ENCODE results near the gene UQCRH.
A peak's percentile ranks its signal among the peaks of the same experiment; 100 is the strongest.
"Not testable (repeated sequence)": the region's sequence is repeated elsewhere in the genome, so short reads cannot be mapped to it uniquely, and the experiment has no call there.

Gene UQCRH

DNA sequence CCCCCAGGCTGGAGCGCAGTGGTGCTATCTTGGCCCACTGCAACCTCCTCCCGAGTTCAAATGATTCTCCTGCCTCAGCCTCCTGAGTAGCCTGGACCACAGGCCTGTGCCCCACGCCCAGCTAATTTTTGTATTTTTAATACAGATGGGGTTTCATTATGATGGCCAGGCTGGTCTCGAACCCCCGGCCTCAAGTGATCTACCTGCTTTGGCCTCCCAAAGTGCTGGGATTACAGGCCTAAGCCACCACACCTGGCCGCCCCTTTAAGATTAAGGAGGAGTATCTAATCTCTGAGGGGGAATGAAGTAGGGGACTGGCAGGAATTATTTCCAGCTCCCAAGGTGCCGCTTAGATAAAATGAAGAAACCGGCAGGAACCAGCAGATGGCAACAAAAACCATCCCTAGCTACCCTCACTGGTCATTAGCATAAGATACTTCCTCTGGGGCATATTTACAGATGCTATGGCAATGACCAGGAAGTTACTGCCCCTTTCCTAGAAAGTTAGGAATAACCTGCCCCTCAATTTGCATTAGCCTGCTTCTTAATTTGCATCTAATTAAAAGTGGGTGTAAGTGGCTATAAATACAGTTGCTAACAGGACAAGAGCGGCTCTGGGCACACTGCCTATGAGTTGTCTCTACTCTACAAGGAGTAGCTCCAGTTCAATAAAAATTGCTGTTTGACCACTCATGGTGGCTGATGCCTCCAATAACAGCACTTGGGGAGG lies 30.0 kb downstream of the UQCRH start:
- DNase-seq (ENCODE audit: low spot score), result peak; percentile 41

DNA sequence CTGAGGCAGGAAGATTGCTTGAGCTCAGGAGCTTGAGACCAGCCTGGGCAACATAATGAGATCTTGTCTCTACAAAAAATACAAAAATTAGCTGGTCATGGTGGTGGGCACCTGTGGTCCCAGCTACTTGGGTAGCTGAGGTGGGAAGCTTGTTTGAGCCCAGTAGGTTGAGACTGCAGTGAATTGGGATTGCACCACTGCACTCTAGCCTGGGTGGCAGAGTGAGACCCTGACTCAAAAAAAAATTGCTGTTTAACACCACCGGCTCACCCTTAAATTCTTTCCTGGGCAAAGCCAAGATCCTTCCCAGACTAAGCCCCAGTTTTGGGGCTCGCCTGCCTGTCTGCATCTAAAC lies 30.5 kb downstream of the UQCRH start:
- no peak for DNase-seq (ENCODE audit: low spot score)

DNA sequence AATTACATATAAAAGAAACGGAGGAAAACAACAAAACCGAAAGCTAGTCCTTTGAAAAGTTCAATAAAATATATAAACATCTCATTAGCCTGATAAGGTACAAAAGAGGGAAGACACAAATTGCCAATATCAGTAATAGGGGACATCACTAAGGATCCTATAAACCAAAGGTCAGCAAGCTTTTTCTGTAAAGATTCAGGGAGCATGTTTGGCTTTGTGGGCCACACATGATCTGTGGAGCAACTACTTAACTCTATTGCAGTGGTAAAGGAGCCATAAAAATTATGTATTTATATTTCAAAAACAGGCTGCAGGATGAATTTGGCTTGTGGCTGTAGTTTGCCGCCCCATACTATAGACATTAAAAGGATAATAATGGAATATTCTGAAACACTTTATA lies 31.6 kb downstream of the UQCRH start:
- DNase-seq (ENCODE audit: low spot score), result no peak

DNA sequence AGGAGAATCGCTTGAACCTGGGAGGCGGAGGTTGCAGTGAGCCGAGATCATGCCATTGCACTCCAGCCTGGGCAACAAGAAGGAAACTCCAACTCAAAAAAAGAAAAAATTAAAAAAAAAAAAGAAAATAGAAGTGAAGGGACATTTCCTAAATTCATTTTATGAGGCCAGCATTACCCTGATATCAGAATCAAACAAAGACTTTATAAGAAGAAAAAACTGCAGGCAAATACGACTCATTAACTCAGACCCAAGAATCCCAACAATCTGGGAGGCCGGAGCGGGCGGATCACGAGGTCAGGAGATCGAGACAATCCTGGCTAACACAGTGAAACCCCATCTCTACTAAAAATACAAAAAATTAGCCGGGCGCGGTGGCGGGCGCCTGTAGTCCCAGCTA lies 33.9 kb downstream of the UQCRH start:
- DNase-seq (ENCODE audit: low spot score), result not testable (repeated sequence)

DNA sequence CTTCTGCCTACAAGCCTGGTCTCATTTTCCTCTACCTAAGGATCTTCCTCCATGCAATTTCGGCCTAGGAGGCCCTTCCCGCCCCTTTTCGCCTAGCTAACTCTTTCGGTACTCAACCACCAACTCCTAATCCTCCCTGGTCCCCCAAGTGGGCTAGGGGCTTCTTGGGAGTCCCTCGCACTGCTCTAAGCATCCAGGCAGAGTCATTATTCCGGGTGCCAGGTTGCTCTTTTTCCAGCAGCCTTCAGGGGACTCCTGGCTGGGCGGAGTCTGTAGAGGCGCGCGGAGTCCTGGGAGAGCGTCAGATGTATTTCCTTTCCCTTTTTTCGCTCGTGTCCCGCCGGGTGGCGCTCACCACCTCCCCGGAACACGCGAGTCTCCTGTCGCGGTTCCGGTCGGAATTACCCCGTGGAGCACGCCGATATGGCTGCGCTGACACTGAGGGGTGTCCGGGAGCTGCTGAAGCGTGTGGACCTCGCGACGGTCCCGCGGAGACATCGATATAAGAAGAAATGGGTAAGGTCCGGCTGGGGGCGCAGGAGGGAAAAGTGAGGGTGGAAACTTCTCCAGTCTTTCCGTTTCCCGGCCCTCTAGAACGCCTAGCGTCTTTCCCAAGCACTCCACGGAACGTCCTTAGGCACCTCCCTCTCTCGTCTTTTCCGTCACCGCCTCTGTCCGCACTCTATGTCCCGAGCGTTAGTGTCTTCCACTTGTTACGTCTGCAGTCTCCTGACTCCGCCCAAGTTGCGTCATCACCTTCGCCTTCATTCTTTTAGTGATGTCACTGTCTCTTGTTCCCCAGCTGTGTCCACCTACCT lies 37.1 kb downstream of the UQCRH start, which contains the start of gene NSUN4:
TSS of gene NSUN4 (plus strand) at position 404 of the 818 bp plus-strand sequence. CDS start at position 424, 20 bp downstream.
- peak; percentile 87 for DNase-seq (ENCODE audit: low spot score)

DNA sequence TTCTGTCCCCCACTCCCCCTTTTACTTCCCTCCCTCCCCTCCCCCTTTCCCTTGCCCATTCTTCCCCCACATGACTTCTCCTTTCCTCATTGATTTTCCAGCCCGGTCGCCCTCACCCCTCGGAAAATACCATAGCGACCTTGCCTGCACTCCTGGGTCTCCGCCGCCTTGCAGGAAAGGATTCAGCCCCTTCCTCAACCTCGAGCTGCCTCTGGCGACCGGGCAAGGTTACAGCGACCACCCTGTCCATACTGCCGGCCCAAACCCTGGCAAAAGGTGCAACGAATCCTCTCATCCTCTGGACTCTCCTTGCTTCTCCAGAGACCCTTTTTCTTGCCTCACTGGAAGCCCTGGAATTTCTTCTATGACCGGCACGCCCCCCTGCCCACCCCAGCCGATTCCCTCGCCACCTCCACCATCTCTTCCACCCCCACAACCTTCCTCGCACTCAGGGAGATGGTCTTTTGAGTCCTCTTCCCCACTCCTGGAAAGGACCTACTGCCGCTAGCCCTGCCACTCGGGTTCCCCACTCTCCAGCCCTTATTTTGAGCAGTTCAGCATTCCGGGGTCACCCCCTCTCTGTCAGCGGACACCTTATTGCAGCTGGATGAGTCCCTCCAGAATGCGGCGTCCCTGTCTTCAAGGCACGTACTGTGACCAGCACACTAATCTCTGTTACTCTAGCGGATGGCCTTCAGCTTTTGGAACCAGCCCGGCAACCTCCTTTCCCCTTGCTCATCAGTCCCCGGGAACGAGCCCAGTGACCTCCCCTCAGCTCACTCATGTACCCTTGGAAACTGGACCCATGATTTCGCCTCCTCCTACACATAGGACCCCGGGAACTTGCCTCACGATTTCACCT lies 38.0 kb downstream of the UQCRH start:
- no peak for DNase-seq (ENCODE audit: low spot score)

DNA sequence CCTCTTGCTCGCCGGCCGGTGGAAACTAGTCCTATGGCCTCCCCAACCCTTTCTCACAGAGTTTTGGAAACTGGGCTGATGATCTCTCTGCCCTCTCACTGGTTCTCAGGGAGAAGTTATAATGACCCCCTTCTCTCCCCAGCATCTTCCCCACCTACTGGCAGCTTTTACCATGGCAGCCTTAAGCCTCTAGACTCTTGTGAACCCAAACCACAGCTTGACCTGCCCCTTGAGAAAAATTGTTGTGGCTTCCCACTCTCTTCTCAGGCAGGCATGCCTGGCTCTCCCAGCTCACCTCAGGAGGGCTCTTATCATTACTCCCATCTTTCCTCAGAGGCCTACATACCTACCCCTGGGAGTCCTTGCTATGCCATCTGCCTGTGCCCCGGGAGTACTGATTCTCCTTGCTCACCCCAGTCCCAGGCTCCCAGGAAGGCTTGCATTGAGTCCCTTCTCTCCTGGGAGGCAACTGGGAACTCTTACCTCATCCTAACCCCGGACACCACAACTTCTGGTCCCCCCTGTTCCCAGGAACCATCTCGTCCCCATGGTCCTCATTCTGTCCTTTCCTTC lies 38.7 kb downstream of the UQCRH start:
- no peak for DNase-seq (ENCODE audit: low spot score)

DNA sequence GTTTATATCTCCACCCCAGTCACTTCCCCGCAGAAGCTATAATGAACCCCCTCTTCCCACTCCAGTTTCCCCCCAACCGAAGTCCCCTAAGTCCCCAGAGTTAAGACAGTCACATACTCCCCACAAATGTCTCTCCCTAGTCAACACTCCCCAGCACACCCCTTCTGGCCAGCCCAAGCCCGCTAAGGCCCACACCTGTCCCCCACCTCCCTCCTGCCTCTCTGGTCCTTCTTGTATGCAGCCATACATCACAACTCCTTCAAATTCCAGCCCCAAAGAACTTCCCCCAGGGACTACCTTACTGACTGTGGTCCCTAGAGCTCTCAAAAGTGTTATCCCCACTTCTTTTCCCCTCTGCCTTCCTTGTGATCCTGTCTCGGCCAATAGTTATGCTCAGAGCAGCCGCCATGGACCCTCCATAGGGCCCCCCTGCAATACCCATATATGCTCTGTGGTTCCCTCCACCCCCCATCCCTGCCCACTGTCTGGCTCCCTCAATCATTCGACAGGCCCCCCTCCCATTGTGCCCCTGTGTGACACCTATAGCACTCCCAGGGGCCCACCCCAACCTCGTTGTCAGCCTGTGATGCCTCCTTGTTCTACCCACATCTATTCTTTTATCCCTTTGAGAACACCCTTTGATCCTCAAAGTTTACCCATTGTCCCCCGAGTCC lies 39.3 kb downstream of the UQCRH start:
- no peak for DNase-seq (ENCODE audit: low spot score)

DNA sequence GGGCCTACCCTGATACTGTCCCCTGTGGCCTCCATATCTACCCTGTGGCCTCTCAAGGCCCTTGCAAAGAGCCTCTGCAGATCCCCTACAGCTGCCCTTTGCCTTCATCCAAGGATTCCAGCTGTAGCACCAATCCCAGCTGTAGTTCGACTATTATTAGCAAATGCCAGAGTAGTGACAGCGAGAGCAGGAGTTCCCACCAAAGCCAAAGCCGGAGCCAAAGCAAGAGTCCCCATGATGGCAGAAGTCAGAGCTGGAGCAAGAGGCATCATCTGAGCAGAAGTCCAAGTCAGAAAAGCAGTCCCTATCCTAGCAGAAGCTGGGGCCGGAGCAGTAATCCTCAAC lies 39.8 kb downstream of the UQCRH start:
- DNase-seq (ENCODE audit: low spot score), result no peak

DNA sequence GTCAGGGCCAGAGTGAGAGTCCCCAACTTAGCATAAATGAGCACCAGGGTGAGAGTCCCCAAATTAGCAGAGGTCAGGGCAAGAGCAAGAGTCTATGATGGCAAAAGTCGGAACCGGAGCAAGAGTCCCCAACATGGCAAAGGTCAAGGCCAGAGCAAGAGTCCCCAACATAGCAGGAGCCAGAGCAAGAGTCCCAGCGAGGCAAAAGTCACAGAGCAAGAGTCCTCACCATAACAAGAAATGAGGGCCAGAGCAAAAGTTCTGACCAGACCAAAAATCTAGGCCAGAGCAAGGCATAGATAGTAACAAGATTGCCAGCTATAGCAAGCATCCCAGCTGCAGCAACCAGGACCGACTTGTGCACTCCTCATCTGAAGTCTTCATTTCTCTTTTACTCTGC lies 40.2 kb downstream of the UQCRH start:
- DNase-seq (ENCODE audit: low spot score), result no peak

DNA sequence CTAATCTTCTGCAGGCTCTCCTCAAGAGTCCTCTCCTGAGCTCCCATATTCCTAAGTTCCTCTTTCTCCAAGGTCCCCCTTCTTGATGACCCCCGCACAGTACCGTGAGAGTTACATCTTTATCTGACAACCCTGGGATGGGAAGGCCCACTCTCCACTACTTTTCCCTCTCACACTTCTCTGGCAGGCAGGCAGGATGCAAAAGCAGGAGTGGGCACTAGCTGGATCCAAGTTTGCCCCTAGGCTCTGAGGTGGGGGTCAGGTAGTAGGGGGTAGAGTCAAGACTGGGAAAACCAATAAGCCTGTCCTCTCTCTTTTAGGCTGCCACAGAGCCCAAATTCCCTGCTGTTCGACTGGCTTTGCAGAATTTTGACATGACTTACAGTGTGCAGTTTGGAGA lies 41.0 kb downstream of the UQCRH start:
- no peak for DNase-seq (ENCODE audit: low spot score)

DNA sequence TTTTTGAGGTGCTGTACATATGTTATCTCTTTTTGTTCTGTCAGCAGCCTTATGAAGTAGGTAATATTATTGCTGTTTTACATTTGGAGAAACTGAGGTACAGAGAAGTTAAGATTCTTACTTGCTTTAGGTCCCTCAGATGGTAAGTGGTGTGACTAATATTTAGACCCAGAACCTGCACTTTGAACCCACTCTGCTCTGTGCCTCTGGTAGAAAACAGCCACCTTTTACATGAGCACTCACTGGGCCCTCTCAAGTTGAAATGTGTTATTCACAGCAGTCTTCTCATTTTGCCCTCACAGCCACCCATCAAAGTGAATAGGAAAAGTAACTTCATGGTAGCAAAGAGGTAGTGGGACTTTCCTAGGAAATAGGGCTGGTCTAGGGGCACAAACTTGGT lies 41.8 kb downstream of the UQCRH start:
- DNase-seq (ENCODE audit: low spot score), result no peak

DNA sequence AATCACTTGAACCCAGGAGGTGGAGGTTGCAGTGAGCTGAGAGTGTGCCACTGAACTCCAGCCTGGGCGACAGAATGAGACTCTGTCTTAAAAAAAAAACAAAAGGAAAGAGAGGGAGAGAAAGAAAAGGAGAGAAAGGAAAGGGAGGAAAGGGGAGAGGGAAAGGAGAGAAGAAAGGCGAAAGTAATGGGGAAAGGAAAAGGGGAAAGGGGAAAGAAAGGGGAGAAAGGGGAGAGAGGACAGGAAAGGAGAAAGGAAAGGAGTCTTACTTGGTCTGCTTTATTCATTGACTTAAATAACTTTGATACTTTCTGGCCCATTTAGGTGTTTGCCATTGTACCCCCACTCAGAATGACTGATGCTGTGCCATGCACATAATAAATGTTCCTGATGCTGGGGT lies 48.9 kb downstream of the UQCRH start:
- no peak for DNase-seq (ENCODE audit: low spot score)

DNA sequence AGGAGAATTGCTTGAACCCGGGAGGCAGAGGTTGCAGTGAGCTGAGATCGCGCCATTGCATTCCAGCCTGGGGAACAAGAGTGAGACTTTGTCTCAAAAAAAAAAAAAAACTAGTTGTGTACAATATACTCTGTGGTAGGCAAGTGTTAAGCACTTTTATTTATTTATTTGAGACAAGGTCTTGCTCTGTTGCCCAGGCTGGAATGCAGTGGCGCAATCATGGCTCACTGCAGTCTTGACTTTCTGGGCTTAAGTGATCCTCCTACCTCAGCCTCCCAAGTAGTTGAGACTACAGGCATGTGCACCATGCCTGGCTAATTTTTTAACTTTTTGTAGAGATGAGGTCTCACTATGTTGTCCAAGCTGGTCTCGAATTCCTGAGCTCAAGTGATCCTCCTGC lies 52.4 kb downstream of the UQCRH start:
- DNase-seq (ENCODE audit: low spot score), result not testable (repeated sequence)

DNA sequence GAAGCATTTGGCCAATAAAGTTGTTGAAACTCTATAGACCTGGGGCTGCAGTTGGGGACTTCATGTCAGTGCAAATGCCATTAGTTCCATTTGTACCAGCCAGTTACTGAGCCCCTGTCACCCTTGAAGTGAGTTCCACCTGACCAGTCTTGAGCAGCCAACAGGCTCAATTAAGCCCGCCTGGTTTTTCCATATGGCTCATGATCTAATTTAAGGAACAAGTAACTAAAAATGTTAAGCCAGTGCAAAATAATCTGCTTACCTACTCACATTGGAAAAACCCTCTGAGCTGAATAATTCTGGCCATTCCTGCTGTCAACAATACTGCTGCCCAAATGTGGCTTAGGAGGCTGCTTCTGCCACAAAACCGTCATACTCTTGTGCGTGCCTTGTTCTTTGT lies 58.7 kb downstream of the UQCRH start:
- DNase-seq (ENCODE audit: low spot score), result no peak

DNA sequence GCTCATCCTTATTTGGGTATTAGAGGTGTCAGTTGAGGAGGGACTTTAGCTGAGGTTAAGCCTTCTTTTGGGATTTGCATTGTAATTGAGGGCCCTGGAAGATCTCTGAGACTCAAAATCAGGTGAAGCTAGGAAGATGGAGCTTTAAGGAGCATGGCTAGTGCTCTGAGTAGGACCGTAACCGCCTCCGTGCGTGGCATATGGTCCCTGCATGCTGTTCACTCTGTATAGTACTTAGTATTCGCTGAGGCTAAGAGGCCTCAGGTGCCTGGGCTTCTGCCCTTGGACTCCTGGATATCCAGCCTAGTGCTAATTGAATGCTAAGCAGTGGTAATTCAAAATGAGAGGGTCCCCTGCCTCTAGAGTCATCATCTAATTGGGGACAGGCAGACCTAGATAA lies 59.6 kb downstream of the UQCRH start:
- no peak for DNase-seq (ENCODE audit: low spot score)

DNA sequence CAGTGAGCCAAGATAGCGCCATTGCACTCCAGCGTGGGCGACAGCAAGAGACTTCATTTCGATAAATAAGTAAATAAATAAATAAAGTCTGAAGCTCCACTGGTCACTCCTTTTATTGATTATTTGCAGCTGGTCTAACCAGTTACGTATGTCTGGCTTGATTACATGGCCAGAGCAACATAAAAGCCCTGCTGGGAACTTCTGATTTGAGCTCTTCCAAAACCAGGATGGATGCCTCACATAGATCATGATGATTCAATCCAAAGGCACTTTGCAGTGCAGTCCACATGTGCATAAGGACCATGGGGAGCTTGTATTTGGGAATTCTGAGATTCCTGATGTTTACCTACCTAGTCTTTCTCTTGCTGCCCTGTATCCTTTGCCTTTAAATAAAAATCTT lies 61.1 kb downstream of the UQCRH start:
- no peak for DNase-seq (ENCODE audit: low spot score)

DNA sequence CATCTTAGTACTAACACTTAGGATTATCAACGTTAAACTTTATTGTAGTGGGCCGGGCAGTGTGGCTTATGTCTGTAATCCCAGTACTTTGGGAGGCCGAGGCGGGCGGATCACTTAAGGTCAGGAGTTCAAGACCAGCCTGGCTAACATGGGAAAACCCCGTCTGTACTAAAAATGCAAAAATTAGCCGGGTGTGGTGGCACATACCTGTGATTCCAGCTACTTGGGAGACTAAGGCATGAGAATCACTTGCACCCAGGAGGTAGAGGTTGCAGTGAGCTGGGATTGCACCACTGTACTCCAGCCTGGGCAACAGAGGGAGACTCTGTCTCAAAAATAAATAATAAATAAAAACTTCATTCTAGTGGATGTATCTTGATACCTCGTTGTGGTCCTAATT lies 62.3 kb downstream of the UQCRH start:
- not testable (repeated sequence) for DNase-seq (ENCODE audit: low spot score)

Data from hematopoietic multipotent progenitor cell treated with erythropoietin and hydrocortisone succinate and interleukin-3 and kit ligand, for 17 days (in vitro differentiated cells).